Liver (tissue), 3 donors: ENCODE data around the gene PPME1.

Experiments
- FOXA2 ChIP-seq: IDR thresholded peaks from 2 replicates; pipeline ENCODE4 v1.6.1; 2016; ENCODE audit warnings: antibody characterized with exemption
- RAD21 ChIP-seq, 2 donors: IDR thresholded peaks; 2 replicates each; pipeline ENCODE4 v1.6.1; 2016; ENCODE audit warnings: antibody characterized with exemption in 2 of 2, mild to moderate bottlenecking in 2 of 2
- SP1 ChIP-seq: IDR thresholded peaks from 2 replicates; pipeline ENCODE4 v1.6.1; 2018; ENCODE audit warnings: antibody characterized with exemption, mild to moderate bottlenecking
- TF ChIP-seq, protein P1 (sequence below): fragments of 150-350 bp; IDR thresholded peaks from 2 replicates; pipeline ENCODE4 v1.5.1; 2017; ENCODE audit warnings: improper control_type of control experiment, low read depth, low read length; ENCODE audit not compliant: missing input control
- TF ChIP-seq, protein P2 (sequence below): IDR thresholded peaks from 2 replicates; pipeline ENCODE4 v1.6.1; 2016; ENCODE audit warnings: antibody characterized with exemption
- TF ChIP-seq, protein P3 (sequence below): IDR thresholded peaks from 2 replicates; pipeline ENCODE4 v1.6.1; 2016; ENCODE audit warnings: antibody characterized with exemption
- donor health status: healthy.
- donor health status: healthy.

DNA sequence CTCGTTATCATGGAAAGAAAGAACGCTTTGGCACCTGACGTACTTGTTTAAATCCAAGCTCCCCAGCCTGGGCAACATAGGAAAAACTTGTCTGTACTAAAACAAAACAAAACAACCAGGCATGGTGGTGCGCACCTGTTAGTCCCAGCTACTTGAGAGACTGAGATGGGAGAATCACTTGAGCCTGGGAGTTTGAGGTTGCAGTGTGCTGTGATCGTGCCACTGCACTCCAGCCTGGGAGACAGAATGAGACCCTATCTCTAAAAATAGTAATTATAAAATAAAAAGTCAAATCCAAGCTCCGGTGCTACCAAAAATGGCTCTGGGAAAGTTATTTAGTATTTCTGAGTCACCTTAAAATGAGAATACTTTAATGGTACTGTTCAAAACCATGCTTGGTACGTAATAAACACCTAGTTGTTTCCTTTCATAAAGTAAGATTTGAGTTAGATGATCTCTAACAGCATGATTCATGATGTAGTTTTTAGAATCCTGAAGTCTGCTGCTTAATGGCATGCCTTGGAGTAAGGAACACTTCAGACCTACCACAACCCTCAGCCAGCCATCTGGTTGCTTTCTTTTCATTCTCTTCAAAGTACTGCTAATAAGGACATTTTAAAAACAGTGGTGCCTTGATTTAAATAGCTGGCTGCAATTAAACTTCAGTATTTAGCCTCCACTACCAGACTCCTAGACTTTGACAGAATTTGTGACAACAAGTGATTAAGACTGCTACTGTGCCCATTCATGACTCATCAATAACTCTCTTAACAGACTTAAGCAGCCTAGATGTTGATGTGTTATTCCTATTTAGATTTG, 8.4 kb downstream of the PPME1 start:
- TF ChIP-seq, protein P1, sequence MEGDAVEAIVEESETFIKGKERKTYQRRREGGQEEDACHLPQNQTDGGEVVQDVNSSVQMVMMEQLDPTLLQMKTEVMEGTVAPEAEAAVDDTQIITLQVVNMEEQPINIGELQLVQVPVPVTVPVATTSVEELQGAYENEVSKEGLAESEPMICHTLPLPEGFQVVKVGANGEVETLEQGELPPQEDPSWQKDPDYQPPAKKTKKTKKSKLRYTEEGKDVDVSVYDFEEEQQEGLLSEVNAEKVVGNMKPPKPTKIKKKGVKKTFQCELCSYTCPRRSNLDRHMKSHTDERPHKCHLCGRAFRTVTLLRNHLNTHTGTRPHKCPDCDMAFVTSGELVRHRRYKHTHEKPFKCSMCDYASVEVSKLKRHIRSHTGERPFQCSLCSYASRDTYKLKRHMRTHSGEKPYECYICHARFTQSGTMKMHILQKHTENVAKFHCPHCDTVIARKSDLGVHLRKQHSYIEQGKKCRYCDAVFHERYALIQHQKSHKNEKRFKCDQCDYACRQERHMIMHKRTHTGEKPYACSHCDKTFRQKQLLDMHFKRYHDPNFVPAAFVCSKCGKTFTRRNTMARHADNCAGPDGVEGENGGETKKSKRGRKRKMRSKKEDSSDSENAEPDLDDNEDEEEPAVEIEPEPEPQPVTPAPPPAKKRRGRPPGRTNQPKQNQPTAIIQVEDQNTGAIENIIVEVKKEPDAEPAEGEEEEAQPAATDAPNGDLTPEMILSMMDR, result no peak
- TF ChIP-seq, protein P2, sequence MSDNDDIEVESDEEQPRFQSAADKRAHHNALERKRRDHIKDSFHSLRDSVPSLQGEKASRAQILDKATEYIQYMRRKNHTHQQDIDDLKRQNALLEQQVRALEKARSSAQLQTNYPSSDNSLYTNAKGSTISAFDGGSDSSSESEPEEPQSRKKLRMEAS, result no peak
- TF ChIP-seq, protein P3, sequence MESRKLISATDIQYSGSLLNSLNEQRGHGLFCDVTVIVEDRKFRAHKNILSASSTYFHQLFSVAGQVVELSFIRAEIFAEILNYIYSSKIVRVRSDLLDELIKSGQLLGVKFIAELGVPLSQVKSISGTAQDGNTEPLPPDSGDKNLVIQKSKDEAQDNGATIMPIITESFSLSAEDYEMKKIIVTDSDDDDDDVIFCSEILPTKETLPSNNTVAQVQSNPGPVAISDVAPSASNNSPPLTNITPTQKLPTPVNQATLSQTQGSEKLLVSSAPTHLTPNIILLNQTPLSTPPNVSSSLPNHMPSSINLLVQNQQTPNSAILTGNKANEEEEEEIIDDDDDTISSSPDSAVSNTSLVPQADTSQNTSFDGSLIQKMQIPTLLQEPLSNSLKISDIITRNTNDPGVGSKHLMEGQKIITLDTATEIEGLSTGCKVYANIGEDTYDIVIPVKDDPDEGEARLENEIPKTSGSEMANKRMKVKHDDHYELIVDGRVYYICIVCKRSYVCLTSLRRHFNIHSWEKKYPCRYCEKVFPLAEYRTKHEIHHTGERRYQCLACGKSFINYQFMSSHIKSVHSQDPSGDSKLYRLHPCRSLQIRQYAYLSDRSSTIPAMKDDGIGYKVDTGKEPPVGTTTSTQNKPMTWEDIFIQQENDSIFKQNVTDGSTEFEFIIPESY, result no peak
- TF ChIP-seq FOXA2 (no peak), RAD21 (IDR thresholded peaks at IDR 0.05) (no peak), SP1 (no peak)
